Retinal pigment epithelial cell (primary cell): ENCODE data around the gene ADAD2.

ENCODE experiments used
- DNase-seq: peaks from one replicate; pipeline ENCODE4 v3.0.0-alpha.2; 2010; ENCODE audit warnings: low read depth
- H3K4me3 ChIP-seq: 2 replicates; pipeline ENCODE4 v1.5.1; 2011; ENCODE audit warnings: mild to moderate bottlenecking, low read length, control low read depth, moderate library complexity
- CTCF ChIP-seq: conservative IDR thresholded peaks from 2 replicates; pipeline ENCODE4 v1.5.1; 2011; ENCODE audit warnings: low read depth, low read length, control low read depth, inconsistent platforms

Gene ADAD2

GRCh38 chr16:84153660-84154214 lies 37.2 kb upstream of the ADAD2 start:
- no peak for TF ChIP-seq CTCF

GRCh38 chr16:84155226-84155625 lies 35.7 kb upstream of the ADAD2 start:
- no peak for TF ChIP-seq CTCF
- no peak for DNase-seq
- H3K4me3 ChIP-seq: no peak overlapping the region

More at GRCh38 chr16:84153660-84154214, 37.2 kb upstream of the ADAD2 start:
- no peak overlapping the region for H3K4me3 ChIP-seq
- no peak for DNase-seq

- TF ChIP-seq CTCF: no peak
- DNase-seq: no peak
- no peak overlapping the region for H3K4me3 ChIP-seq
These were observed 35.2 kb upstream of the ADAD2 start for GRCh38 chr16:84155771-84156170.

GRCh38 chr16:84156342-84156784 lies 34.6 kb upstream of the ADAD2 start:
- no peak for DNase-seq
- peak; percentile 24 for TF ChIP-seq CTCF
- no peak overlapping the region for H3K4me3 ChIP-seq

GRCh38 chr16:84159007-84159406 lies 31.9 kb upstream of the ADAD2 start:
- H3K4me3 ChIP-seq: no peak overlapping the region
- no peak for DNase-seq
- TF ChIP-seq CTCF: no peak

GRCh38 chr16:84159800-84160199 lies 31.2 kb upstream of the ADAD2 start:
- no peak for DNase-seq
- no peak for TF ChIP-seq CTCF
- no peak overlapping the region for H3K4me3 ChIP-seq

- H3K4me3 ChIP-seq: no peak overlapping the region
- no peak for DNase-seq
- no peak for TF ChIP-seq CTCF
These were observed 29.9 kb upstream of the ADAD2 start for GRCh38 chr16:84161037-84161436.
